HepG2 (cell line): ENCODE data around the gene PLAA. TPM values are rescaled to one million over a fixed set of nuclear protein-coding genes. Genes with fewer than 3 reads are reported as not detected.

Source experiments
- CCDC6 ChIP-seq: sonication (generic); formaldehyde crosslinking; IDR thresholded peaks from 2 replicates; pipeline ENCODE4 v1.8.1; 2022; ENCODE audit warnings: mild to moderate bottlenecking, missing genetic modification reagents, moderate library complexity
- DR1 ChIP-seq: sonication (generic); formaldehyde crosslinking; IDR thresholded peaks from 2 replicates; pipeline ENCODE4 v1.8.0; 2021; ENCODE audit warnings: mild to moderate bottlenecking, missing genetic modification reagents, inconsistent platforms
- FOXK2 ChIP-seq: fragments of 450-650 bp; IDR thresholded peaks from 2 replicates; pipeline ENCODE4 v1.6.1; 2016
- FOXP1 ChIP-seq, 2 experiments: fragments of 450-650 bp in 1 of 2; IDR thresholded peaks; 2 replicates each; pipeline ENCODE4 v1.6.1; 2017 to 2018; ENCODE audit warnings: antibody characterized with exemption in 1 of 2
- GPBP1L1 ChIP-seq: sonication (generic); formaldehyde crosslinking; IDR thresholded peaks from 2 replicates; pipeline ENCODE4 v1.5.0; 2020; ENCODE audit warnings: mild to moderate bottlenecking, missing genetic modification reagents
- KMT2A ChIP-seq: sonication (generic); formaldehyde crosslinking; IDR thresholded peaks from 2 replicates; pipeline ENCODE4 v1.4.0; 2020; ENCODE audit warnings: missing genetic modification reagents
- SSRP1 ChIP-seq: IDR thresholded peaks from 2 replicates; pipeline ENCODE4 v1.6.1; 2016; ENCODE audit warnings: control low read depth
- ZNF292 ChIP-seq: sonication (generic); formaldehyde crosslinking; IDR thresholded peaks from 2 replicates; pipeline ENCODE4 v1.8.1; 2022; ENCODE audit warnings: mild to moderate bottlenecking, low read depth, missing genetic modification reagents, borderline replicate concordance
- ZNF746 ChIP-seq: sonication (generic); formaldehyde crosslinking; IDR thresholded peaks from 2 replicates; pipeline ENCODE4 v1.8.0; 2022; ENCODE audit warnings: mild to moderate bottlenecking, missing genetic modification reagents
- polyA plus RNA-seq, 8 experiments: library from polyadenylated mRNA; depleted of rRNA in 3 of 8; stranded (reverse) in 7 of 8; unstranded in 1 of 8; fragments of >200 nt; fragmentation: Illumina TruSeq in 4 of 8; extraction: Trizol in 4 of 8; gene quantifications; 2 replicates each; pipeline versions ENCODE4 v1.2.1 to v1.2.3, GENCODE V29; 2011 to 2016; ENCODE audit warnings: low read depth in 4 of 8, missing spikeins in 1 of 8, mixed read lengths in 1 of 8; ENCODE audit not compliant: insufficient read depth in 1 of 8
- total RNA-seq, 5 experiments: library from RNA; depleted of rRNA; stranded (reverse); fragments of >200 nt; fragmentation: Illumina TruSeq; extraction: Trizol; gene quantifications; 2 replicates each; pipeline ENCODE4 v1.2.3, GENCODE V29; 2016; ENCODE audit warnings: low read depth in 1 of 5
- TF ChIP-seq, protein P1 (sequence below), 2 experiments: fragments of 450-650 bp in 1 of 2; sonication (generic) in 1 of 2; formaldehyde crosslinking in 1 of 2; IDR thresholded peaks; 2 replicates each; pipeline versions ENCODE4 v1.6.1 to v1.8.0; 2016 to 2022; ENCODE audit warnings: antibody characterized with exemption in 1 of 2, mild to moderate bottlenecking in 1 of 2, missing genetic modification reagents in 1 of 2
- TF ChIP-seq, protein P2 (sequence below): IDR thresholded peaks from 2 replicates; pipeline ENCODE4 v1.6.1; 2016; ENCODE audit warnings: low read depth, borderline replicate concordance
- TF ChIP-seq, protein P3 (sequence below): sonication (generic); formaldehyde crosslinking; IDR thresholded peaks from 2 replicates; pipeline ENCODE4 v1.5.0; 2020; ENCODE audit warnings: mild to moderate bottlenecking, missing genetic modification reagents, borderline replicate concordance
- TF ChIP-seq, protein P4 (sequence below): sonication (generic); formaldehyde crosslinking; IDR thresholded peaks from 2 replicates; pipeline ENCODE4 v1.5.1; 2020; ENCODE audit warnings: mild to moderate bottlenecking, moderate library complexity, missing genetic modification reagents

The PLAA gene
- total and polyA plus RNA-seq, 2 of the 13 experiments (the other 11 are each of a cell fraction or from before 2014, with no cell fraction given), result 5.8 to 22.9 TPM

DNA sequence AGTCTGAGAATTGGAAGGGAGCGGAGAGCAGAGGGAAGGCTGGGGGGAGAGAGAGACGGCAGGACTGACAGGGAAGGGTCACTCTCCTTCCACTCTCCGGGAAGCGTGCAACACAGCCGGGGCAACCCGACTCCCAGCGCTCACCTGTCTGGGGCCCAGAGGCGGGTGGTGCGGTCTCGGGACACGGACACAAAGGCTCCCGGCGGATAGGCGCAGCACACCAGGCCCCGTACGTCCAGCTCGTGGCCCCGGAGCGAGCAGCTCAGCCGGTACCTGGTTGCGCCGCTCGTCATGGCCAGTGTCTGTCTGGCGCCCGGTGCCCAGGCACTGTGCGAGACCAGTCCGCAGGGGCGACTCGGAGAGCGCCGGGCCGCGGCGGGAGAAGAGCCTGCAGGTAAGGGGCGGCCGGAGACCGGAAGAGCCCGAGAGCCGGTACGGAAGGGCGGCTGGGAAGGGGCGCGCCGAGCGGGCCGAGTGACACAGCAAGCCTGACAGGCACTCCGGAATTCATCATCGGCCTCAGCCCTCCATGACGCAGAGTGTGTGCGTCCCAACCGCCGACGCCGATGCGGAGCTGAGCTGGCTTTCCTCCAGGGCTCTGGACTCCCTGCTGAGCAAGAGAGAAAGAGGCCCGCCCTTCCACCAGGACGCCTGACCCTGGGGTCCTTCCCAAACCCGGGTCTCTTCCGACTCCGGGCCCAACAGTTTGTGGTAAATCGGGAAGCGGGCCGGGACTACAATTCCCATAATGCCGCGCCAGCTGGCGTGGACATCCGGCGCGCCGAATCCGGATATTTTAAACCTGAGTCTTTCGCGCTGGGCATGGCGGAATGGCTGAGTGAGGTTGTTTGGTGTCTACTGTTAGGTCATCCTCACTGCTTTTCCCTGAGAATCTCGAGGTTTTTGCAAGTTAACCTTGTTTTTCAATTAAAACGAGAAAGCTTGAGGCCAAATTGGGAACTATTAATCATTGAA lies at the start of gene PLAA (continued):
- TF ChIP-seq, protein P1, sequence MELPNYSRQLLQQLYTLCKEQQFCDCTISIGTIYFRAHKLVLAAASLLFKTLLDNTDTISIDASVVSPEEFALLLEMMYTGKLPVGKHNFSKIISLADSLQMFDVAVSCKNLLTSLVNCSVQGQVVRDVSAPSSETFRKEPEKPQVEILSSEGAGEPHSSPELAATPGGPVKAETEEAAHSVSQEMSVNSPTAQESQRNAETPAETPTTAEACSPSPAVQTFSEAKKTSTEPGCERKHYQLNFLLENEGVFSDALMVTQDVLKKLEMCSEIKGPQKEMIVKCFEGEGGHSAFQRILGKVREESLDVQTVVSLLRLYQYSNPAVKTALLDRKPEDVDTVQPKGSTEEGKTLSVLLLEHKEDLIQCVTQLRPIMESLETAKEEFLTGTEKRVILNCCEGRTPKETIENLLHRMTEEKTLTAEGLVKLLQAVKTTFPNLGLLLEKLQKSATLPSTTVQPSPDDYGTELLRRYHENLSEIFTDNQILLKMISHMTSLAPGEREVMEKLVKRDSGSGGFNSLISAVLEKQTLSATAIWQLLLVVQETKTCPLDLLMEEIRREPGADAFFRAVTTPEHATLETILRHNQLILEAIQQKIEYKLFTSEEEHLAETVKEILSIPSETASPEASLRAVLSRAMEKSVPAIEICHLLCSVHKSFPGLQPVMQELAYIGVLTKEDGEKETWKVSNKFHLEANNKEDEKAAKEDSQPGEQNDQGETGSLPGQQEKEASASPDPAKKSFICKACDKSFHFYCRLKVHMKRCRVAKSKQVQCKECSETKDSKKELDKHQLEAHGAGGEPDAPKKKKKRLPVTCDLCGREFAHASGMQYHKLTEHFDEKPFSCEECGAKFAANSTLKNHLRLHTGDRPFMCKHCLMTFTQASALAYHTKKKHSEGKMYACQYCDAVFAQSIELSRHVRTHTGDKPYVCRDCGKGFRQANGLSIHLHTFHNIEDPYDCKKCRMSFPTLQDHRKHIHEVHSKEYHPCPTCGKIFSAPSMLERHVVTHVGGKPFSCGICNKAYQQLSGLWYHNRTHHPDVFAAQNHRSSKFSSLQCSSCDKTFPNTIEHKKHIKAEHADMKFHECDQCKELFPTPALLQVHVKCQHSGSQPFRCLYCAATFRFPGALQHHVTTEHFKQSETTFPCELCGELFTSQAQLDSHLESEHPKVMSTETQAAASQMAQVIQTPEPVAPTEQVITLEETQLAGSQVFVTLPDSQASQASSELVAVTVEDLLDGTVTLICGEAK (IDR thresholded peaks at IDR 0.05), result no peak; the same call in 1 of the 2 replicates
- TF ChIP-seq, protein P1 (CRISPR knock-in tag; IDR thresholded peaks at IDR 0.05), result peak; percentile 77
- TF ChIP-seq GPBP1L1 (CRISPR knock-in tag) (no peak), ZNF292 (peak; percentile 83), CCDC6 (CRISPR knock-in tag) (peak; percentile 73; the same call in 1 of the 2 replicates), DR1 (CRISPR knock-in tag) (no peak), ZNF746 (CRISPR knock-in tag) (no peak), KMT2A (peak; percentile 94), SSRP1 (CRISPR knock-in tag) (no peak), FOXP1 (IDR thresholded peaks at IDR 0.05) (no peak), FOXP1 (CRISPR knock-in tag; IDR thresholded peaks at IDR 0.05) (no peak), FOXK2 (no peak)
- TF ChIP-seq, protein P2, sequence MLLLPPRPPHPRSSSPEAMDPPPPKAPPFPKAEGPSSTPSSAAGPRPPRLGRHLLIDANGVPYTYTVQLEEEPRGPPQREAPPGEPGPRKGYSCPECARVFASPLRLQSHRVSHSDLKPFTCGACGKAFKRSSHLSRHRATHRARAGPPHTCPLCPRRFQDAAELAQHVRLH (CRISPR knock-in tag), result peak; percentile 63; the same call in 1 of the 2 replicates
- TF ChIP-seq, protein P3, sequence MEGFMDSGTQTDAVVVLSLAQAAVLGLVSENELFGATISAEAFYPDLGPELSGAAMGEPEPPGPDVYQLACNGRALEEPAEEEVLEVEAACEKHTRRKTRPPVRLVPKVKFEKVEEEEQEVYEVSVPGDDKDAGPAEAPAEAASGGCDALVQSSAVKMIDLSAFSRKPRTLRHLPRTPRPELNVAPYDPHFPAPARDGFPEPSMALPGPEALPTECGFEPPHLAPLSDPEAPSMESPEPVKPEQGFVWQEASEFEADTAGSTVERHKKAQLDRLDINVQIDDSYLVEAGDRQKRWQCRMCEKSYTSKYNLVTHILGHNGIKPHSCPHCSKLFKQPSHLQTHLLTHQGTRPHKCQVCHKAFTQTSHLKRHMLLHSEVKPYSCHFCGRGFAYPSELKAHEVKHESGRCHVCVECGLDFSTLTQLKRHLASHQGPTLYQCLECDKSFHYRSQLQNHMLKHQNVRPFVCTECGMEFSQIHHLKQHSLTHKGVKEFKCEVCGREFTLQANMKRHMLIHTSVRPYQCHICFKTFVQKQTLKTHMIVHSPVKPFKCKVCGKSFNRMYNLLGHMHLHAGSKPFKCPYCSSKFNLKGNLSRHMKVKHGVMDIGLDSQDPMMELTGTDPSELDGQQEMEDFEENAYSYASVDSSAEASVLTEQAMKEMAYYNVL, result no peak
- TF ChIP-seq, protein P4, sequence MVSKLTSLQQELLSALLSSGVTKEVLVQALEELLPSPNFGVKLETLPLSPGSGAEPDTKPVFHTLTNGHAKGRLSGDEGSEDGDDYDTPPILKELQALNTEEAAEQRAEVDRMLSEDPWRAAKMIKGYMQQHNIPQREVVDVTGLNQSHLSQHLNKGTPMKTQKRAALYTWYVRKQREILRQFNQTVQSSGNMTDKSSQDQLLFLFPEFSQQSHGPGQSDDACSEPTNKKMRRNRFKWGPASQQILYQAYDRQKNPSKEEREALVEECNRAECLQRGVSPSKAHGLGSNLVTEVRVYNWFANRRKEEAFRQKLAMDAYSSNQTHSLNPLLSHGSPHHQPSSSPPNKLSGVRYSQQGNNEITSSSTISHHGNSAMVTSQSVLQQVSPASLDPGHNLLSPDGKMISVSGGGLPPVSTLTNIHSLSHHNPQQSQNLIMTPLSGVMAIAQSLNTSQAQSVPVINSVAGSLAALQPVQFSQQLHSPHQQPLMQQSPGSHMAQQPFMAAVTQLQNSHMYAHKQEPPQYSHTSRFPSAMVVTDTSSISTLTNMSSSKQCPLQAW (CRISPR knock-in tag), result peak; percentile 70
